WTC11 (cell line): ENCODE results near the gene ITPR1.

Experiments
- AR ChIP-seq: fragments of 250-450 bp; sonication (Bioruptor Pico); IDR thresholded peaks from 2 replicates; pipeline ENCODE4 v1.9.0; 2021; ENCODE audit warnings: mild to moderate bottlenecking
- CBFB ChIP-seq: sonication (generic); formaldehyde crosslinking; IDR thresholded peaks from 2 replicates; pipeline ENCODE4 v1.8.1; 2022; ENCODE audit warnings: mild to moderate bottlenecking, low read depth, missing genetic modification reagents
- CTCF ChIP-seq: fragments of 200-600 bp; IDR thresholded peaks from 2 replicates; pipeline ENCODE4 v1.8.0; 2022; ENCODE audit warnings: antibody characterized with exemption
- MAX ChIP-seq: sonication (generic); formaldehyde crosslinking; IDR thresholded peaks from 2 replicates; pipeline ENCODE4 v1.8.0; 2022; ENCODE audit warnings: mild to moderate bottlenecking, missing genetic modification reagents
- NFYB ChIP-seq: sonication (generic); formaldehyde crosslinking; conservative IDR thresholded peaks from 2 replicates; pipeline ENCODE4 v1.8.0; 2022; ENCODE audit warnings: low read depth, missing genetic modification reagents
- SP1 ChIP-seq: sonication (generic); formaldehyde crosslinking; conservative IDR thresholded peaks from 2 replicates; pipeline ENCODE4 v1.8.1; 2022; ENCODE audit warnings: missing genetic modification reagents

- TF ChIP-seq AR (CRISPR knock-in tag) = no peak
- TF ChIP-seq CTCF = no peak
- TF ChIP-seq SP1 = no peak
- TF ChIP-seq NFYB (CRISPR knock-in tag) = no peak
- no peak for TF ChIP-seq MAX (CRISPR knock-in tag)
- no peak for TF ChIP-seq CBFB
Observed at GRCh38 chr3:4458961-4459360, 34.2 kb upstream of the ITPR1 start.
